Measurements from ENCODE around the gene GSTO1. TPM values are rescaled to one million over a fixed set of nuclear protein-coding genes. Genes with fewer than 3 reads are reported as not detected.

The GSTO1 gene
- total and polyA plus RNA-seq, 4 donors = 137 to 349 (median 211) TPM

GRCh38 chr10:104316321-104317099, 61.8 kb downstream of the GSTO1 start:
- Histone ChIP-seq H3K27ac (ENCODE audit: low read depth in 1 of 2, low read length in 2 of 2) (no peak overlapping the region), H3K9ac (ENCODE audit: low read depth in 1 of 2, low read length in 2 of 2) (no peak overlapping the region), H3K4me3 (ENCODE audit: low read depth in 1 of 3, low read length in 3 of 3) (no peak overlapping the region), H3K4me1 (ENCODE audit: control insufficient read depth in 4 of 4, insufficient read depth in 4 of 4, low read length in 3 of 4) (peaks cover 0 to 5% (median 2%) of the 10 kb centered on the region in 4 donors), H3K27me3 (ENCODE audit: control insufficient read depth in 4 of 4, insufficient read depth in 4 of 4, low read length in 3 of 4) (no peaks in the 10 kb centered on the region), H3K36me3 (ENCODE audit: control insufficient read depth in 4 of 4, insufficient read depth in 3 of 4, low read depth in 1 of 4, low read length in 3 of 4) (peaks cover 0 to 23% (median 6%) of the 10 kb centered on the region in 4 donors), H3K9me3 (ENCODE audit: control insufficient read depth in 4 of 4, low read length in 3 of 4) (no peaks in the 10 kb centered on the region)
- WGBS = 94% methylated on average over 9 of the region's 9 CpGs
- no peak for DNase-seq (ENCODE audit: low spot score)
- TF ChIP-seq RXRA (IDR thresholded peaks at IDR 0.05) (no peak), FOXA1 (IDR thresholded peaks at IDR 0.05) (no peak), ATF3 (IDR thresholded peaks at IDR 0.05) (no peak)

Small RNA genes lying within 50 kb of the gene (small RNA-seq; reads per million reads assigned to genes)
- 0.20 reads per million for gene MIR4482
- gene MIR609 = not detected

Other genes starting within 250 kb of the GSTO1 start
- gene COL17A1, start 169.0 kb upstream of the GSTO1 start, total RNA-seq = 1 to 10 TPM in 1 of 2 donors, not detected in 1; 1.7 TPM
- under 1 TPM in 1 of 2 donors, not detected in 1; 0.05 TPM for gene COL17A1, start 169.0 kb upstream of the GSTO1 start, polyA plus RNA-seq
- 1 to 10 TPM; 1.7 to 5.5 TPM for gene SFR1, start 132.7 kb upstream of the GSTO1 start, total RNA-seq
- gene SFR1, start 132.7 kb upstream of the GSTO1 start, polyA plus RNA-seq = 1 to 10 TPM in 1 of 2 donors, under 1 TPM in 1; 0.83 to 1.5 TPM
- gene CFAP43, start 22.5 kb upstream of the GSTO1 start, total RNA-seq = under 1 TPM; 0.17 to 0.33 TPM
- gene CFAP43, start 22.5 kb upstream of the GSTO1 start, polyA plus RNA-seq = under 1 TPM; 0.10 to 0.13 TPM
- 1 to 10 TPM; 1.0 to 4.6 TPM for gene GSTO2, start 14.3 kb downstream of the GSTO1 start, total RNA-seq
- gene GSTO2, start 14.3 kb downstream of the GSTO1 start, polyA plus RNA-seq = 1 to 10 TPM; 1.6 to 1.8 TPM
- 1 to 10 TPM; 7.7 to 7.9 TPM for gene ITPRIP, start 83.6 kb downstream of the GSTO1 start, total RNA-seq
- 1 to 10 TPM; 3.5 to 4.2 TPM for gene ITPRIP, start 83.6 kb downstream of the GSTO1 start, polyA plus RNA-seq
- gene CFAP58, start 98.9 kb downstream of the GSTO1 start, total RNA-seq = under 1 TPM; 0.08 to 0.09 TPM
- under 1 TPM in 1 of 2 donors, not detected in 1; 0.01 TPM for gene CFAP58, start 98.9 kb downstream of the GSTO1 start, polyA plus RNA-seq